Measurements from ENCODE around the gene RAB34. TPM values are rescaled to one million over a fixed set of nuclear protein-coding genes. Genes with fewer than 3 reads are reported as not detected.
"Not testable (repeated sequence)": the region's sequence is repeated elsewhere in the genome, so short reads cannot be mapped to it uniquely, and the experiment has no call there.

RAB34 gene
- total and polyA plus RNA-seq, 2 experiments from 2014 or later: 160 to 180 TPM

DNA sequence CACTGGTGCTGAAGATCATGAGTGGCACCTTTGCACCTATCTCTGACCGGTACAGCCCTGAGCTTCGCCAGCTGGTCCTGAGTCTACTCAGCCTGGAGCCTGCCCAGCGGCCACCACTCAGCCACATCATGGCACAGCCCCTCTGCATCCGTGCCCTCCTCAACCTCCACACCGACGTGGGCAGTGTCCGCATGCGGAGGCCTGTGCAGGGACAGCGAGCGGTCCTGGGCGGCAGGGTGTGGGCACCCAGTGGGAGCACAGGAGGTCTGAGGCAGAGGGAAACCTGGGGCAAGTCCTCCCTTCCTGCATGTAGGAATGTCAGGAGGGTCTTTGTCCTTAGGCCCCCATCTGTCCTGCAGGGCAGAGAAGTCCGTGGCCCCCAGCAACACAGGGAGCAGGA is 19.6 kb upstream of the RAB34 start:
- H3K4me1 ChIP-seq (ENCODE audit: insufficient read depth): peaks cover 4% of the 10 kb centered on the region
- no peaks in the 10 kb centered on the region for H3K9me2 ChIP-seq (replicated peaks; ENCODE audit: insufficient read depth)
- no peak overlapping the region for H3K4me2 ChIP-seq
- H3K79me2 ChIP-seq: peaks cover under 1% of the 10 kb centered on the region
- no peak for DNase-seq (ENCODE audit: low spot score)
- H3K9me3 ChIP-seq (ENCODE audit: low read depth): no peaks in the 10 kb centered on the region
- H3K36me3 ChIP-seq (replicated peaks; ENCODE audit: insufficient read depth, low read depth): no peaks in the 10 kb centered on the region
- no peak for TF ChIP-seq EZH2 (IDR thresholded peaks at IDR 0.05; ENCODE audit: borderline replicate concordance)
- no peak for TF ChIP-seq CTCF (IDR thresholded peaks at IDR 0.05; ENCODE audit: poor library complexity)
- TF ChIP-seq EZH2phosphoT487 (IDR thresholded peaks at IDR 0.05; ENCODE audit: low read depth, severe bottlenecking, unreplicated experiment): no peak
- WGBS (ENCODE audit: low lambda C conversion rate, missing lambda C conversion rate): 98% methylated on average over 12 of the region's 12 CpGs
- H3K27ac ChIP-seq: no peak overlapping the region
- H2AFZ ChIP-seq: no peak overlapping the region
- no peak overlapping the region for H3K4me3 ChIP-seq
- H4K20me1 ChIP-seq (ENCODE audit: insufficient read depth, poor library complexity, severe bottlenecking): no peaks in the 10 kb centered on the region
- H3K27me3 ChIP-seq: no peaks in the 10 kb centered on the region

- H3K9me3 ChIP-seq (ENCODE audit: low read depth); H4K20me1 ChIP-seq (ENCODE audit: insufficient read depth, poor library complexity, severe bottlenecking); H3K79me2 ChIP-seq; H3K27ac ChIP-seq; H3K36me3 ChIP-seq (replicated peaks; ENCODE audit: insufficient read depth, low read depth); H3K4me3 ChIP-seq; DNase-seq (ENCODE audit: low spot score); H3K4me1 ChIP-seq (ENCODE audit: insufficient read depth); H3K27me3 ChIP-seq; H2AFZ ChIP-seq; H3K9me2 ChIP-seq (replicated peaks; ENCODE audit: insufficient read depth); H3K4me2 ChIP-seq: not testable (repeated sequence)
- WGBS (ENCODE audit: low lambda C conversion rate, missing lambda C conversion rate): 89% methylated on average over 6 of the region's 8 CpGs
Observed at GRCh38 chr17:28735913-28736769, 18.5 kb upstream of the RAB34 start.

GRCh38 chr17:28735242-28735722 is 17.6 kb upstream of the RAB34 start:
- no peak overlapping the region for H3K4me3 ChIP-seq
- no peaks in the 10 kb centered on the region for H3K9me3 ChIP-seq (ENCODE audit: low read depth)
- H3K36me3 ChIP-seq (replicated peaks; ENCODE audit: insufficient read depth, low read depth): no peaks in the 10 kb centered on the region
- no peak for TF ChIP-seq EZH2phosphoT487 (IDR thresholded peaks at IDR 0.05; ENCODE audit: low read depth, severe bottlenecking, unreplicated experiment)
- H3K27ac ChIP-seq: no peak overlapping the region
- H3K4me2 ChIP-seq: no peak overlapping the region
- H3K9me2 ChIP-seq (replicated peaks; ENCODE audit: insufficient read depth): no peaks in the 10 kb centered on the region
- no peak overlapping the region for H2AFZ ChIP-seq
- no peaks in the 10 kb centered on the region for H3K27me3 ChIP-seq
- DNase-seq (ENCODE audit: low spot score): no peak
- H3K4me1 ChIP-seq (ENCODE audit: insufficient read depth): no peaks in the 10 kb centered on the region
- 68% methylated on average over 5 of the region's 5 CpGs for WGBS (ENCODE audit: low lambda C conversion rate, missing lambda C conversion rate)
- no peaks in the 10 kb centered on the region for H4K20me1 ChIP-seq (ENCODE audit: insufficient read depth, poor library complexity, severe bottlenecking)
- no peaks in the 10 kb centered on the region for H3K79me2 ChIP-seq

- H3K36me3 ChIP-seq (replicated peaks; ENCODE audit: insufficient read depth, low read depth): no peaks in the 10 kb centered on the region
- no peak overlapping the region for H2AFZ ChIP-seq
- no peak for DNase-seq (ENCODE audit: low spot score)
- no peaks in the 10 kb centered on the region for H3K9me3 ChIP-seq (ENCODE audit: low read depth)
- H3K4me1 ChIP-seq (ENCODE audit: insufficient read depth): no peaks in the 10 kb centered on the region
- no peaks in the 10 kb centered on the region for H3K9me2 ChIP-seq (replicated peaks; ENCODE audit: insufficient read depth)
- H3K4me3 ChIP-seq: no peak overlapping the region
- no peak overlapping the region for H3K4me2 ChIP-seq
- 95% methylated on average over 10 of the region's 10 CpGs for WGBS (ENCODE audit: low lambda C conversion rate, missing lambda C conversion rate)
- H3K79me2 ChIP-seq: no peaks in the 10 kb centered on the region
- no peak overlapping the region for H3K27ac ChIP-seq
- H3K27me3 ChIP-seq: no peaks in the 10 kb centered on the region
- H4K20me1 ChIP-seq (ENCODE audit: insufficient read depth, poor library complexity, severe bottlenecking): no peaks in the 10 kb centered on the region
- TF ChIP-seq EZH2 (IDR thresholded peaks at IDR 0.05; ENCODE audit: borderline replicate concordance) (no peak), EZH2phosphoT487 (IDR thresholded peaks at IDR 0.05; ENCODE audit: low read depth, severe bottlenecking, unreplicated experiment) (no peak), CTCF (IDR thresholded peaks at IDR 0.05; ENCODE audit: poor library complexity) (no peak)
Observed at GRCh38 chr17:28734712-28735241, 17.1 kb upstream of the RAB34 start.
